Memory B cell (primary cell): Measurements from ENCODE around the gene ROBO1.

ENCODE experiments used
- ATAC-seq: fragments of 150-1000 bp; cut with Tn5 transposase; 2 replicates; pipeline ENCODE4 v1.10.0; 2021; ENCODE audit warnings: low read depth, mild to moderate bottlenecking, moderate library complexity
- DNase-seq, 2 donors: peaks; one replicate each; pipeline ENCODE4 v3.0.0; 2022; ENCODE audit warnings: low spot score in 2 of 2
- H3K27ac Mint-ChIP-seq: one replicate; pipeline ENCODE4 v1.8.0; 2022; ENCODE audit warnings: mild to moderate bottlenecking, moderate library complexity, mixed read lengths
- H3K27me3 Mint-ChIP-seq: one replicate; pipeline ENCODE4 v1.8.0; 2022; ENCODE audit warnings: mixed read lengths
- H3K36me3 Mint-ChIP-seq: one replicate; pipeline ENCODE4 v1.8.0; 2022; ENCODE audit warnings: mild to moderate bottlenecking, mixed read lengths
- H3K4me1 Mint-ChIP-seq: one replicate; pipeline ENCODE4 v1.8.0; 2022; ENCODE audit warnings: mixed read lengths
- H3K4me3 Mint-ChIP-seq: one replicate; pipeline ENCODE4 v1.8.0; 2022; ENCODE audit warnings: mild to moderate bottlenecking, moderate library complexity, mixed read lengths
- H3K9me3 Mint-ChIP-seq: one replicate; pipeline ENCODE4 v1.8.0; 2022; ENCODE audit warnings: mixed read lengths

ROBO1 gene

DNA sequence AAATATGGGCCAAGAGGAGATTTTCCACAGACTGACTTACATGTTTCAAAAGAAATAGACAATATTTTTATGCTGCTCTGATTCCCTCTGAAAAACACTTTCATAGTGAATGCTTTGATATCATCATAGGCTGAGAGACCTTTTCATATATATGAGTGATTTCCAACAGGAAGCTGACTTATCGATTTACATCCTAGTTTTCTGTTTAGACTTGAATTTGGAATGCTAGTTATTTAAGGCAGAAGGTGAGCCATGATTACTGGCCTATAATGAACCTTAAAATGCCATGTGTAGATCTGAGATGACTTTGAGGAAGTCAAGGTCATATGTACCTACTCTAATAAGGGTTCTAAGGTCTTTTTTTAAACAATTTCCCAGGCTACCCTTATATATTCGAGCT is 1126.1 kb downstream of the ROBO1 start:
- Mint-ChIP-seq H3K9me3 (peaks cover 1% of the 10 kb centered on the region), H3K27me3 (no peaks in the 10 kb centered on the region), H3K36me3 (no peaks in the 10 kb centered on the region), H3K27ac (no peak overlapping the region), H3K4me3 (no peak overlapping the region), H3K4me1 (no peaks in the 10 kb centered on the region)
- no peak for ATAC-seq
- no peak for DNase-seq

GRCh38 chr3:78634316-78634715 is 1133.5 kb downstream of the ROBO1 start:
- ATAC-seq (no peak), DNase-seq (no peak)
- Mint-ChIP-seq H3K9me3 (no peaks in the 10 kb centered on the region), H3K27ac (no peak overlapping the region), H3K4me1 (no peaks in the 10 kb centered on the region), H3K4me3 (no peak overlapping the region), H3K36me3 (no peaks in the 10 kb centered on the region), H3K27me3 (no peaks in the 10 kb centered on the region)

DNA sequence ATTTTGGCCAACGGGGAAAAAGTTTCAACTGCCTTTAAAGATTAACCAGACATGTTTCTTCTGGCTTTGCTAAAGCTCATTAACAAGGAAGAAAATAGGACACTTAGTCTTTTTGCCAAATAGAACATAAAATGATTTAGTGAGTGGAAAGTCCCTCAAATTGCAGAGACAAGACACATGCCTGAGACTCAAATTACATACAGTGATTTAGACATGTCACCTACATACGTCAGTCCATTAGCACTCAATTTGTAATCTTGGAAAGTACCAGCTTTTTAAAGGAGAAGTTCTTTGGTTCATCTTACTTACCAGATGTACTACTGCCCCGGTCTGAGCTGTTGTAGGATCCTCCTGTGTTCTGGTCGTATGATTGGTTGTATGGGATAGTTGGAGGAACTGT is 1134.2 kb downstream of the ROBO1 start:
- no peaks in the 10 kb centered on the region for H3K36me3 Mint-ChIP-seq
- H3K4me3 Mint-ChIP-seq, result no peak overlapping the region
- H3K9me3 Mint-ChIP-seq, result no peaks in the 10 kb centered on the region
- H3K27me3 Mint-ChIP-seq, result no peaks in the 10 kb centered on the region
- no peak for DNase-seq
- no peak overlapping the region for H3K27ac Mint-ChIP-seq
- no peaks in the 10 kb centered on the region for H3K4me1 Mint-ChIP-seq
- ATAC-seq, result no peak

- Mint-ChIP-seq H3K4me1 (no peaks in the 10 kb centered on the region), H3K36me3 (no peaks in the 10 kb centered on the region), H3K27me3 (no peaks in the 10 kb centered on the region), H3K4me3 (no peak overlapping the region), H3K27ac (no peak overlapping the region), H3K9me3 (no peaks in the 10 kb centered on the region)
- DNase-seq (no peak), ATAC-seq (no peak)
Observed at GRCh38 chr3:78632925-78633553, 1134.8 kb downstream of the ROBO1 start.

GRCh38 chr3:78629544-78629943 is 1138.3 kb downstream of the ROBO1 start:
- H3K27me3 Mint-ChIP-seq, result no peaks in the 10 kb centered on the region
- no peaks in the 10 kb centered on the region for H3K36me3 Mint-ChIP-seq
- DNase-seq (no peak), ATAC-seq (no peak)
- no peaks in the 10 kb centered on the region for H3K4me1 Mint-ChIP-seq
- H3K27ac Mint-ChIP-seq, result no peak overlapping the region
- no peak overlapping the region for H3K4me3 Mint-ChIP-seq
- H3K9me3 Mint-ChIP-seq, result no peaks in the 10 kb centered on the region

DNA sequence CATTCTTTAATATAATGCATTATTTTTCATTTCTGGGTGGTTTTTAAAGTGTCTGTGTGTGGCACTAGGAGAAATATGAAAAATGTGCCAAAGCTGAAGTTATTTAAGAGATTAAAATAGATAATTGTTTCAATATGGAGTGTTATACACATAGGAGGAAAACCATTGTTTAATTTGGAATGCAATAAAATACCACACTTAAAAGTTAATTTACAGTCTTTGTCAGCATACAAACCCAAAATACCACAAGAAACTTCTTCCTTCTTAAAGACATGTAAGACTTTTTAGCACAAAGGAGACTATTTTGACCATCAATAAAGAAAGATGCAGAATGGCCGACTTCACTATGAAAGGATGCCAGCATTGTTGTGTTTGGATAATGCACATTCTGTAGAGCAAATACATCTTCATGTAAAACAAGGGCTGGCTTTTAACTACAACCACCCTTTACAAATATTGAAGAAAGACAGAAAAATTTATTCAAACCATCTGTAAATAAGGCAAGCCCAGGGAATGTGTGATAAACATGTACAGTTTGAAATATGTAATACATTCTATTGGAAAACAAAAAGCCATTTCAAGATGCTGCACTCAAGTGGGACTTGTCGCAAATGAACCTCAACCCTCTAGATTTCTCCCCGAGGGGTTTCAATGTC is 1146.6 kb downstream of the ROBO1 start:
- Mint-ChIP-seq H3K4me3 (no peak overlapping the region), H3K9me3 (no peaks in the 10 kb centered on the region), H3K4me1 (no peaks in the 10 kb centered on the region), H3K36me3 (no peaks in the 10 kb centered on the region), H3K27ac (no peak overlapping the region), H3K27me3 (no peaks in the 10 kb centered on the region)
- no peak for ATAC-seq
- DNase-seq, result no peak

- Mint-ChIP-seq H3K27me3 (no peaks in the 10 kb centered on the region), H3K4me1 (no peaks in the 10 kb centered on the region), H3K36me3 (no peaks in the 10 kb centered on the region), H3K9me3 (no peaks in the 10 kb centered on the region), H3K4me3 (no peak overlapping the region), H3K27ac (no peak overlapping the region)
- ATAC-seq (no peak), DNase-seq (no peak)
Observed at GRCh38 chr3:78614486-78614885, 1153.3 kb downstream of the ROBO1 start.

- DNase-seq, result no peak
- ATAC-seq, result no peak
- Mint-ChIP-seq H3K27ac (no peak overlapping the region), H3K9me3 (peaks cover 3% of the 10 kb centered on the region), H3K4me3 (no peak overlapping the region), H3K36me3 (no peaks in the 10 kb centered on the region), H3K27me3 (no peaks in the 10 kb centered on the region), H3K4me1 (no peaks in the 10 kb centered on the region)
Observed at GRCh38 chr3:78613421-78613879, 1154.3 kb downstream of the ROBO1 start.

DNA sequence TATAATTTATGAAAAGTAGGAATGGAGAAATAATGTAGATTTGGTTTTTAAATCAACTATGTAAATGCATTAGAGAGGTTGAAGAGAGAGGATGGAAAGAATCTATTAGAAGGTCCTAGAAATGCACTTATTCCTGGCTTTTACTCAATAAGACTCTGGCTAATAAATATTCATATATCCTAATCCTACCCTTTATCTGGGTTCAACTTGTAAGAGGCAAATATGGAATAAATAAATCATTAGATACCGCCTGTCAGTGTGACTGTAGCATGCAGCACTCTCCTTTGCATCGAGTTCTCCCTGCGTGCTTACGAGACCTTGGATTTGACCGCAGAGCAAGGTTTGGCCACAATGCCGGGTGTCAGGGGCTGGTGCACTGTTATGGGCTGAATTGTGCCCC is 1156.5 kb downstream of the ROBO1 start:
- Mint-ChIP-seq H3K27ac (no peak overlapping the region), H3K9me3 (peaks cover 5% of the 10 kb centered on the region), H3K36me3 (no peaks in the 10 kb centered on the region), H3K27me3 (no peaks in the 10 kb centered on the region), H3K4me3 (no peak overlapping the region), H3K4me1 (no peaks in the 10 kb centered on the region)
- DNase-seq (no peak), ATAC-seq (no peak)

DNA sequence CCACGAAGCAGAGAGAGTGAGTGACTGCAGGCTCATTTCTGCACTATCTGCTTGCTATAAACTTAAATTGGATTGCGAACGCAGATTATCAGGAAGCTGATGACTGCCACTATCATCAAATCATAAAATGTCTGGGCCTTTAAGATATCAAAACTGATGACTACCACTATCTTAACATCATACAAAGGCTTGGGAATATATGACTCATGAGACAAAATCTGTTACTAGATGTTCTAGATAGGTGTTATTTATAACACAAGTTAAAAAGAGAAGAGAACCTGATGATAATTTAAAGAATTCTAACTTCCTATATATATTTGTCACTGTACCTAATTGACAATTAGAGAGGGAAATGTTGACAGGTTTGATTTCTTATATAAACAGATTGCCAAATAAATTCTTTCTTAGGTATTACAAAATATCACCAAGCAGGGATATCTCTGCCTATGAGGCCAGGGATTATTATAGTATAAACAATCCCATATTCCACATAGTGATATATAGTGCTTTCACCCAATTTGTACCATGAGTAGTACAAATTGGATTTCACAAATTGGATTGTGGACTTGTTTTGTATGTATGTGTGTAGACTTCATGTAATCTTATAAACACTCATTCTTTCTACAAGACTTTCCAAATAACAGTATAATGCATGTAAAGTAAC is 1157.2 kb downstream of the ROBO1 start:
- no peak for ATAC-seq
- no peak for DNase-seq

GRCh38 chr3:78606756-78607155 is 1161.0 kb downstream of the ROBO1 start:
- H3K27ac Mint-ChIP-seq, result no peak overlapping the region
- no peak for ATAC-seq
- no peaks in the 10 kb centered on the region for H3K27me3 Mint-ChIP-seq
- no peak for DNase-seq
- no peaks in the 10 kb centered on the region for H3K4me1 Mint-ChIP-seq
- H3K36me3 Mint-ChIP-seq, result no peaks in the 10 kb centered on the region
- peaks cover 7% of the 10 kb centered on the region for H3K9me3 Mint-ChIP-seq
- no peak overlapping the region for H3K4me3 Mint-ChIP-seq

More for the DNA sequence above, 1157.2 kb downstream of the ROBO1 start:
- H3K4me3 Mint-ChIP-seq, result no peak overlapping the region
- H3K4me1 Mint-ChIP-seq, result no peaks in the 10 kb centered on the region
- no peaks in the 10 kb centered on the region for H3K27me3 Mint-ChIP-seq
- peaks cover 5% of the 10 kb centered on the region for H3K9me3 Mint-ChIP-seq
- H3K27ac Mint-ChIP-seq, result no peak overlapping the region
- no peaks in the 10 kb centered on the region for H3K36me3 Mint-ChIP-seq

DNA sequence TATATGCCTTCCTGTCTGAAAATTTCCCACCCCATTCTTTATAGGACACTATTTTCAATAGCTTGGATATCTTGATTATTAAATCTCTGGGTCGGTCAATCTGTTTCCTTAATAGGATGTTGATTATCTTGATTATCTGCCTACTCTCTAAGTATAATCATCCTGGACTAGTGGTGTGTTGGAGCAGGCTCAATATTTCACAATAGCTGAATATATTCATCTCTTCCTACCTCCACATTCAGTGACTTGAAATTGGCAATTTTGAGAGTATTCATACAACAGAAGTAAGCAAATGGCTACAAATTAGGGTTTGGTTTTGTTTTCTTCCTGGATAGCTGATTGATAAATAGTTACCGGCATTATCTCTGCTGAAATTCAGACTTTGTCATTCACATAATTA is 1162.6 kb downstream of the ROBO1 start:
- DNase-seq (no peak), ATAC-seq (no peak)
- Mint-ChIP-seq H3K4me1 (no peaks in the 10 kb centered on the region), H3K27ac (no peak overlapping the region), H3K9me3 (peaks cover 7% of the 10 kb centered on the region), H3K27me3 (no peaks in the 10 kb centered on the region), H3K4me3 (no peak overlapping the region), H3K36me3 (no peaks in the 10 kb centered on the region)

DNA sequence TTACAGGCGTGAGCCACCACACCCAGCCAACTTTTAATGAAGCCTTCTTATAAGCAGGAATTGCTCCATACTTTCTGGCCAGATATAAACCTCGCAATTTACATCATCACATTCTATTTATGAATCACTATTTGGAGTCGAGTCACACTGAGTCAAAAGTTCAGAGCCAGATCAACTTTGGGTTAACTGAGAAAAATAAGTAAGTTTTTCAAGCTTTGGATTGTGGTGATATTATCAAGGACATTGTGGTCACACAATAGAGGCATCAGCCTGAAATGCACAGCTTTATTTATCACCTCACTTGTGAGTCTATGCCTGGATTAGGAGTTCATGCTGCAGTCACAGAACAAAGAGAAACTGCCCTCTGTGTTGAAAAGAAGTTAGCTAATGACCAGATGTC is 1163.5 kb downstream of the ROBO1 start:
- ATAC-seq (no peak), DNase-seq (no peak)
- Mint-ChIP-seq H3K9me3 (peaks cover 7% of the 10 kb centered on the region), H3K4me3 (no peak overlapping the region), H3K36me3 (no peaks in the 10 kb centered on the region), H3K4me1 (no peaks in the 10 kb centered on the region), H3K27me3 (no peaks in the 10 kb centered on the region), H3K27ac (no peak overlapping the region)

DNA sequence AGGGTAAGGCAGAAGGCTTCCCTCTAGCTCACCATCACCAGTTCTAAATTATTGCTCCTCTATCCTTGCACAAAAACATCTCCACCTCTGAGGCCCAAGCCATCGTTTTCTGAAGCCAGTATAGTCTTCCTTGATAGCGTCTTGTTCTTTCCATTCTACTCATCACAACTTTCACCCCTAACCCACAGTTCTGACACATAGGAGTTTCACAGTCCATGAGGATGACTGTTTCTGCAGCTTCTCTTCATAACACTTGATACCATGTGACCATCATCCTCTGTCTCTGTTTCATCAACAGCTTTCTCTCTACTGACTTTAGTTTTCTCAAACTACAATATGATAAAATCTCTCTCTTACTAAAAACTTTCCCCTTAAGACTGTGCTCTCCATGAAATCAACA is 1166.5 kb downstream of the ROBO1 start:
- Mint-ChIP-seq H3K36me3 (no peaks in the 10 kb centered on the region), H3K4me3 (no peak overlapping the region), H3K27me3 (no peaks in the 10 kb centered on the region), H3K4me1 (no peaks in the 10 kb centered on the region), H3K9me3 (peaks cover 3% of the 10 kb centered on the region), H3K27ac (no peak overlapping the region)
- ATAC-seq (no peak), DNase-seq (no peak)

DNA sequence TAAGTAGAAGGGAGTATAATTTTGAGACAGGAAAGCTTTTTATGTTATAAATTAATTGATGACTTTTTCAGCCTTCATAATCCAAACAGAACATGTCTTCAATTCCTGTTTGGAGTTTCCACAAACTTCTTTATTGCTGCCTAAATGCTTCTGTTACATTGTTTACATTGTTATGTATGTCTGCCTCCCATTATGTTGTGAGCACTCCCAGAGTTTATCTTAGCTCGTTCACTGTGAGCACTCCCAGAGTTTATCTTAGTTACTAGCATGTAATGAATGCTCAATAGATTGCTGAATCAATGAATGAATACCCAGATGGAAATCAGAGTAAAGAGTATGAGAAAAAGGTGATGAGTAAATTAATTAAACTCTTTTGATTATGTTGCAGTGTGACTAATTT is 1178.0 kb downstream of the ROBO1 start:
- Mint-ChIP-seq H3K9me3 (peaks cover 7% of the 10 kb centered on the region), H3K36me3 (no peaks in the 10 kb centered on the region), H3K4me1 (no peaks in the 10 kb centered on the region), H3K27me3 (no peaks in the 10 kb centered on the region), H3K27ac (no peak overlapping the region), H3K4me3 (no peak overlapping the region)
- ATAC-seq (no peak), DNase-seq (no peak)
